Brain pericyte (primary cell): ENCODE data around the gene HOXC6.

Experiments
- DNase-seq: peaks from one replicate; pipeline ENCODE4 v3.0.0-alpha.2; 2012; ENCODE audit warnings: low read depth, low spot score

The HOXC6 gene

DNA sequence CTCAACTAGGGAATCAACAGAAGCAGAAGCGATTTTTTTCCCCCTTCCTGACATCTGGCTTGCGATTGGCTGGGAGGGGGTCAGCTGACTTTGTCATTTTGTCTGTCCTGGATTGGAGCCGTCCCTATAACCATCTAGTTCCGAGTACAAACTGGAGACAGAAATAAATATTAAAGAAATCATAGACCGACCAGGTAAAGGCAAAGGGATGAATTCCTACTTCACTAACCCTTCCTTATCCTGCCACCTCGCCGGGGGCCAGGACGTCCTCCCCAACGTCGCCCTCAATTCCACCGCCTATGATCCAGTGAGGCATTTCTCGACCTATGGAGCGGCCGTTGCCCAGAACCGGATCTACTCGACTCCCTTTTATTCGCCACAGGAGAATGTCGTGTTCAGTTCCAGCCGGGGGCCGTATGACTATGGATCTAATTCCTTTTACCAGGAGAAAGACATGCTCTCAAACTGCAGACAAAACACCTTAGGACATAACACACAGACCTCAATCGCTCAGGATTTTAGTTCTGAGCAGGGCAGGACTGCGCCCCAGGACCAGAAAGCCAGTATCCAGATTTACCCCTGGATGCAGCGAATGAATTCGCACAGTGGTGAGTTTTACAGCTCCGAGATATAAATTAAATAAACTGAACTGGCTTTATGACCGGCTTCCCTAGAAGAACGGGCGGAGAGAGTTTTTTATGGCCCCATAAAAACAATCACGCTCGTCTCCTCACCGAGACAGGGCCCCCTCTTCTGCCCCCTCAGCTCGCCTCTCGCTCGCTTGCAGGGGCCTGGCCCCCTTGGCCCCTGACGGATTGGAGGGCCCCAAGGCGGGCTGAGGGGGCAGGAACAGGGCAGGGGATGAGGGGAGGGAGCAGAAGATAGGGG lies at the start of gene HOXC6:
HOXC6 (plus strand) TSS at position 127 of the 888 bp plus-strand sequence; CDS start at position 209, 82 bp downstream.
- no peak for DNase-seq

DNA sequence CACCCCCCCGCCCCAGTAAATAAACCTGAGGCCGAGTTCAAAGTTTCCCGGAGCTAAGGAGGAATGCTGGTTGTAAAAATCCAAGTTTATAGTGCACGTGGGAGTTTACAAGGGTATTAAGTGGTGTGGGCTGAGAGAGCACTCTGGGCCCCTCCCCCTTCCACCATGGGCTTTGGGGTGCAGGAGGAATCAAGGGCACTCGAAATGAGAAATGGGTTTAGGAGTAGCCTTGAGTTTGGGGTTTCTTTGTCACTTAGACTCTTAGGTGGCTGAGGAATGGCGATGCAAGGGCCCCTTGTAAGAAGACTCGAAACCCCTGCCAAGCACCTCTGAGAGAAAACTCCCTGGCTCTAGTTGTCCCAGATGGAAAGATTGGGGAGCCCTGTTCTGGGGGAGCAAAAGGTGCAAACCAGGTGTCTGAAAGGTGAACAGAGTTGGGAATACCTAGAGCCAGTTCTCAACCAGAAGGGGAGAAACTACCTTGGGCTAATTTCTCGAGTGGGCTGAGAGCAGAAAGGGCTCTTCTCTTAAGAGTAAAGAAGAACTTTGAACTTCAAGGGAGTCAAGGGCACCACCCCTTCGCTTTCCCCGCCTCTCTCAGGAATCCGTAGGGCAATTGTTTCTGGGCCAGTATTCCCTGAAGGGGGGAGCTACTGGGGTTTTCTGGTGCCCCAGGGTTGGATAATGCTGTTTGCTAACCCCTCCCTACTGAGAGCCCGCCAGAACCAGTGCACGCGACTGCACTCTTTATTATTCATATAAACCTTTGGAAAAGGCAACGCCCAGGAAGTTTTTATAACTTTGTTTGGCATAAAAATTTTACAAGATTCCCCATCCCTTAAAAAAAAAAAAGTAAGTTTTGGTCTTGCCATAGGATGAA lies 49.5 kb upstream of the HOXC6 start:
- no peak for DNase-seq

DNA sequence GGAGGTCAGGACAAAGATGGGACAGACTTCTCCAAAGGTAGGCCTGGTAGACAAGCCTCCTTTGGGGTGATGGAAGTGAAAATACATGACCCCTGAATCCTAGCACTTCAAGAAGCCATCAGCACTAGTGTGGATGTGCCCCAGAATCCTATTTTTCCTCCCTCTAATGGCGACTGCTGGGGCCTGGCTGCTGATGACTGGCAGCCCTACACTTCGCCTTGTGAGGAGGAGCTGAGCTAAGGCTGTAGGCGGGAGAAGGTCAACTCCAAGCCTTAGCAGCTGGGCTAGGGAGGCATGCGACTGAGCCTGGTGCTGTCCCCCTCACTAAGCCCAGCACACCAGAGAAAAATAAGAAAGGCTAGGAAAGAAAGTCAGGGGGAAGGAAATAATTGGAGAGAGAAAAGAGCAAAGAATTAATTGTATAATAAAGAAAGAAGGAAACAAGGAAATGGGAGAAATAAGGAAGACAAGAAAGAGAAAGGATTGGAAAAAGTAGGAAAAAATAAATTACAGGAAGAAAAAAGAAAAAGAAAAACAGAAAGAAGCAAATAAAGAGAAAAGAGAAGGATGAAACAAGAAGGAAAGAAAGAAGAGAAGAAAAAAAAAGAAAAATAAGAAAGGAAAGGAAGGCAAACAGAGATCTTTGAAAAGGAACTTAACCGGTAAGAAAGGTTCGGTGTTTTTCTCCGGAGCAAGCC lies 48.0 kb upstream of the HOXC6 start:
- no peak for DNase-seq

DNA sequence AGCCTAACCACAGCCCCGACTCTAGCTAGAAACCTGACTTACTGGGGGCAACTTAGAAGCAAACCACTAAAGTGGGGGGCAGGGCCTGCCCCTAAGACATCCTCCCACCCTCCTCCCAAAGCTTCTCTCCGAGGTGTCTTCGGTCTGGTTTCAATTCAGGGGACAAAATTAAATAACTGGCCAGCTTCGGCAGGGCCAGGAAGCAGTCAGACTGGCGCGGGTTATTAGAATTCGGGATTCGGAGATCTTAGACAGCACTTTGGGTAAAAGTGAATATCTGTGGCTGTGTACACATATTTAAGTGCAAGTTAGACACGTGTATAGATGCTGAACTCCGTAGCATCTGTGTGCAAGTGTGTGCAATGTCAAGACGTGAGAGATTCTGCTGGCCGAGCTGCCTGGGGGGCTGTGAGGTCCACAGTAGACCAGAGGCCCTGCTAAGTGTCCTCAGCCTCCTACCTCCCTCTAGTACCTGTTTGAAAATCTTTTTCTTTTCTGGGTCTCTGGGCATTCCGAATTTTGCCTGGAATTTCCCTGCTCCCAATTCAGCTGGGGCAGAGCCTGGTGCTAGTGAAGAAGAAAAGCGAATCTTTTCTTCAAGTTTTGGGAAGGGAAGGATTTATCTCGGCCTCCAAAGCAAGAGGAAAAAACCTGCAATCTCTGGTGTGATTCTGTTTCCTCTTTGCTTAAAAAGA lies 47.3 kb upstream of the HOXC6 start:
- no peak for DNase-seq

DNA sequence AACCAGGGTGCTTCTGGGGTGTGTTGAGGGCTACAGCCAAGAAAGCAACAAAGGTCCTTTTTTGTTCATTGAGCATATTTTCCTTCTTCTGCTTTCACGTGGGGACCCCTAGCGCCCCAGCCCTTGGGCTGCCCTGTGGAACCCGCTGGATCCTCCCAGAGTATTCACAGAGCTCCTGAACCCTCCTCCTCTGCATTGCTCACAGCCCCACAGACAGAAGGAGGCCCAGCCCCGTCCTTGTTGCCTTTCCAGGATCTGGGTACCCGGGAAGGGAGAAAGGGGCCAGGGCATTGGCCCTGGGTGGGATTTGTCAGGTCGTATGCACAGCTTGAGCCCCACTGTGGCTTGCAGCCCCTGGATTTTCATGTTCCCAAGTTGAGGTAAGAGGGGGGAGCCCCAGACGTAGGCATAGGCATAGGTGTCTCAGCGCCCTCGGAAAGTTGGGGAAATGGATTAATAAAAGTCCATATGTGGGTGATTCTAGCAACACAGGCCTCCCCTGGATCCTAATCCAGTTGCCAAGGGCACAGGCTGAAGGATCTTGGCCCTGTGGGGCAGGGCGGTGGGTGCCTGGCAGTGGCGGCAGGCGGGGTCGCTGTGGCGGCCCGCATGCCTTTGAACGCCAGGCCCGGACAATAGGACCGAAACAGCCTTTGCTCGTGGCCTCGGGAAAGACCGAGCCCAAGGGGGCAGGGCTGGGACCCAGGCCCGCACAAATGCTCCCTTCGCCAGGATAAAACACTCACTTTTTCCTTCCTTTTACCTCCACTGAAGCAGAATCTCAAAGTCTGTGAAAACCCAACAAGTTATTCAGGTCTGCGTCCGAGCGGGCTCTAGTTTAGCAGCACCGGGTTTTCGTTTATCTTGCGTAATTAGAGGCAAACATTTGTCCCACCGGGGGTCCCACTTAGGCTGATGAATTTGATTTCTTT lies 46.3 kb upstream of the HOXC6 start:
- DNase-seq, result no peak

DNA sequence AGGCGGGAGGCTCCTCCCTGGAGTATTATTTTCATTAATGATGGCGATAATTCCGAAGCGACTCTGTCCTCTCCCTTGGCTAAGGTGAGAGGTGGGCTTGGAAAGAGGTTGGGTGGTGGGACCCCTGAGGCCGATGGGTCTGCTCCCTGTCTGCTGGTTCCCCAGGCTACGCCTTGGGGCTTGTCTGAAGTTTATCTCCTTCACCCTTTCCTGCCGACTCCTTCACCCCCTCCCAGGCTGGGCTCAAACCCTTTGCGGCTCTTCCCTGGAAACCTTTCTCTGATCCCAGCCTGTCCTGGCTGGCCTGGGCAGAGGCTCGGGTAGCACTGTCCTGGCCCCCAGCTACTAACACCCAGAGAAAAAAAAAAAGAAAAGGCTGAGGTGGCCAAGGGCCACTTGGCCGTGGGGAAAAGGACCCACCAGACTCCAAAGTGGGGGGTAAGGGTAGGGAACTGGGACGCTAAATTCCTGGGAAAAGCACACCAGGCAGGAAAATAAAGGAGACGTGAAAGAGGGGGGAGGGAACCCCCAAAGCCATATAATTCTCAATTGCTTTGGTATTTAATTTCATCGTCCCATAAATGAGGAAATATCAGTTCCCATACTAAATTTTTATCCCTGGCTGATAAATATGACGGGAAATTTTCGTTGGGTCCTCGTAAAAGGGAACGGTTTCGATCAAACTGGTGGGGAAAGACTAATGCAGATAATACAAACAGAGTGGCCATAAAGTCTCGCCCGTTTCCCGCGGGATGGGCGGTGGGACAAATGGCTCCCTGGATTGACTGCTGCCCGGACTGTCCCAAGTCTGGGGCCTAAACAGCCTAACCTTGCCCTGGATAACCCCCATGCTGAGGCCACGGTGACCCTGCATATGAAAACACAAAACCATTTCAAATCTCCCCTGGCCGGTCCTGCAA lies 45.3 kb upstream of the HOXC6 start:
- no peak for DNase-seq

DNA sequence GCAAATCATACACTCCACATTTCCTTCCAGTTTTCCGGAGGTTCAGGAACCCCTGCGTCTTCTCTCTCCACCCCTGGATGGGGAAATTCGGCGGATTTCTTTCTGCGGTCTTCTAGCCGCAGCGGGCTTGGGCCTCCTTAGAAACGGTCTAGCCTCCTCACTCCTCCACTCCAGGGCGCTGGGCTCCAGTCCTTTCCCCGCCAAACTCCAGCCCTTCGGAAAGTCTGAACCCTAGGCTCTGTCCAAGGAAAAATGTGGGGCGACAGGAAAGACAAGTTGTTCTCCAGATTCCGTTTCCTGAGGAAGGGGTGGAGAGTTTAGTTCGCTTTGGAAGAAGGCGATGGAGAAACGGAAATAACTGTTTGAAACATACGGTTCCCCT lies 44.7 kb upstream of the HOXC6 start:
- no peak for DNase-seq

DNA sequence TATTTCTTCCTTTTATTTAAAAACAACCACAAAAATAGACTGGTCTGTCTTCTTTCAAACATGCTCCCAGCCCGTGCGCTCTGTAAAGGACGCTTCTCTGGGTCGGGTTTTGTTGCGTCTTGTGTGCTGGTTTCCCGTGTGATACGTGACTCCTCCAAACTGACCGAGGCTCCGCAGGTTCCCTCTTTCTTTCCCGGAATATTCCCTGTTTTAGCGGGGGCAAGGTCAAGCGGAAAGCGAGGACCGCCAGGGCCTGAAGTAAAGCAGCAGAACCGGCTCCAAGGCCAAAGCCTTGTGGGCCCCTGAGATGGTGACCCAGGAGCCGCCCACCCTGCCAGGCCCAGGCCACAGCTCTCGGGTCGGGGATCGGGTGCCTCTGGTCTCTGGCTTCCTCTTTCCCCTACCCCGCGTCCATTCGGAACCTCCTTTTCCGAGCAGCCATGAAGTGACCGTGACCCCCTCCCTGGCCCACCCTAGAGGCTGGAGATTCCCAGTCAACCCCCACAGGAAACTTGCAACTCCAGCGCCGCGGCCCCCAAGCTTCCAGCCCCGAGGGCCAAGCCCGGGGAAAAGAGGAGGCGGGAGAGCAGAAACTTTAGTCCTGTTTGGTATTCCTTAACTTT lies 44.2 kb upstream of the HOXC6 start:
- no peak for DNase-seq

DNA sequence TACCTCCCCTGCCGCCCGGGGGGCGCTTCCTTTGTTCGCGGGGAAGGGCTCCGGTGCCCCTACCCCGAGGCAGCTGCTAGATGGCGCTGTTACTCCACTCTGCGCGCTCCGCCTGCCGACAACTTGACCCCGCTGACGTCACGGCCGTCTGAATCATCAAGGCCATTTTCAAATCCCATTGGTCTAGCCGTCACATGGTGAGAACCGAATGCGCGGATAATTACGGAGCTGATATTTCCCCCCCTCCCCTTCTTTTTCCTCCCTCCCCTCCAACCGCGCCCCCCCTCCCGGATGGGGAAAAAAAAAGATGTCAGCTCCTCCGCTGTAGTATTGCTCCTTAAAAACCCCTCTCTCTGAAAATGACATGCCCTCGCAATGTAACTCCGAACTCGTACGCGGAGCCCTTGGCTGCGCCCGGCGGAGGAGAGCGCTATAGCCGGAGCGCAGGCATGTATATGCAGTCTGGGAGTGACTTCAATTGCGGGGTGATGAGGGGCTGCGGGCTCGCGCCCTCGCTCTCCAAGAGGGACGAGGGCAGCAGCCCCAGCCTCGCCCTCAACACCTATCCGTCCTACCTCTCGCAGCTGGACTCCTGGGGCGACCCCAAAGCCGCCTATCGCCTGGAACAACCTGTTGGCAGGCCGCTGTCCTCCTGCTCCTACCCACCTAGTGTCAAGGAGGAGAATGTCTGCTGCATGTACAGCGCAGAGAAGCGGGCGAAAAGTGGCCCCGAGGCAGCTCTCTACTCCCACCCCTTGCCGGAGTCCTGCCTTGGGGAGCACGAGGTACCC lies 43.1 kb upstream of the HOXC6 start, which contains the start of gene HOXC10:
HOXC10 (plus strand) TSS at position 246 of the 791 bp plus-strand sequence; CDS start at position 360, 114 bp downstream.
- no peak for DNase-seq

DNA sequence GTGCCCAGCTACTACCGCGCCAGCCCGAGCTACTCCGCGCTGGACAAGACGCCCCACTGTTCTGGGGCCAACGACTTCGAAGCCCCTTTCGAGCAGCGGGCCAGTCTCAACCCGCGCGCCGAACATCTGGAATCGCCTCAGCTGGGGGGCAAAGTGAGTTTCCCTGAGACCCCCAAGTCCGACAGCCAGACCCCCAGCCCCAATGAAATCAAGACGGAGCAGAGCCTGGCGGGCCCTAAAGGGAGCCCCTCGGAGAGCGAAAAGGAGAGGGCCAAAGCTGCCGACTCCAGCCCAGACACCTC lies 42.6 kb upstream of the HOXC6 start:
- no peak for DNase-seq

DNA sequence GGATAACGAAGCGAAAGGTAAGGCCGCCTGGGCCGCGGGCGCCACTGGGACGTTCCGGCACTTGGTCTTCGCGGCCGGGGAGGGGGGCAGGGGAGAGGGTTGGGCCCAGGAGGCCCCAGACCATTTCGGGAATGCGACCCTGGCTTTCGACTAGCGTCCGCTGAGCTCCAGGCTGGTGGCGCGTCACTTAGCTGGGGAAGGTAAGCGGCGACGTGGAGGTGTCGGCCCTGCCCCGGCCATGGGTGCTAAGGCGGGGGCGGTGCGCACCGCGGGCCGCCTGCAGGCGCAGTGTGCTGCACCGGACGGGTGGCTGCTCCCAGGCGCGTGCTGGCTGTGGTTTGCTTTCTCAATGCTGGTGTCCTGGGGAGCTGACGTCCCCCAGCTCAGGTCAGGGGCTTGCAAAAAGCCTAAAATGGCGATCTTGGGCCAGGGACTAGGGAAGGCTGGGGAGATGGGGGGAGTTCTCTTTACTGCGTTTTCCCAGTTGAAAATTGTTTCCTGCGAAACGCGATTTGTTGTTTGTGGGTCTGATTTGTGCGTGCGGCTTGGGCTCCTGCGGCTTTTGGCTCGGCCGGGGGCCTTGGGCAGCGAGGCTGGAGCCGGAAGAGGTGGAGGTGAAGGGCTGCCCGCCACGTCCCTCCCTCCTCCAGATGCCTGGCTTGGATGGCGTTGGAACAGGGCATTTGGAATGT lies 42.1 kb upstream of the HOXC6 start:
- no peak for DNase-seq

DNA sequence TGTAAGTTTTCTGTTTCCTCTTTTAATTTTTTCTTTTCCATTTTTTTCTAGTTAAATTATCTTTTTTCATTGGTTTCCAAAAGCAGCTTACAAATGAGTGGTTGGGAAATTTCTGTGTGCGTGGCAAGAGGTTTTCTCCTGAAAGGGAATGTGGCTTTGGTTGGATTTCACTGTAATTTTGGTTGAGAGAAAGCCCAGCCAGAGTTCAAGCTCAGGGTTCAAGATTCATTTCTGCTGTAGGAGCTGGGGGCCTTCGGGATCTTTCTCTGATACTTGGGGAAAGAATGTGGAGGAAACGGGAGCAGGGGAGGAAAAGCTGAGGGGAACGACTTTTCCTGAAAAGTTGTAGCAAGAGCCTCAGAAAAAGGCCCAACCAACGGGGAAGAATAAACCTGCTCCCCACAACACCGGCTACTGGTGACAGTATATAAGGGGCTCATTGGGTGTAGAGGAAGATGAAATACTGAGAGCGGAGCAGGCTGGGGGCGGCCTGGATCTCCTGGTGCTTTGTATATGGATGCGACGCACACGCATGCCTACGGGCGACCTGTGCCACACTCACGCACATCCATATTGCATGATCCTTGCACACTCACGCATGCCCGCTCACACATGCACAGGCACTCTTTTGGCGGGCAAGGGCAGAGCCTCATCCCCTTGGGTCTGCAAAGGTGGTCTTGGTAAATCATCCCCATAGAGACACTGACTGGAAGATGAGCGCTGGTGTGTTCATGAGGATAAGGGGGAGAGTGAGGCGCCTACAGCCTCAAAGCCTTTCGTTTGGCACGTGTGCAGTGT lies 41.4 kb upstream of the HOXC6 start:
- no peak for DNase-seq

DNA sequence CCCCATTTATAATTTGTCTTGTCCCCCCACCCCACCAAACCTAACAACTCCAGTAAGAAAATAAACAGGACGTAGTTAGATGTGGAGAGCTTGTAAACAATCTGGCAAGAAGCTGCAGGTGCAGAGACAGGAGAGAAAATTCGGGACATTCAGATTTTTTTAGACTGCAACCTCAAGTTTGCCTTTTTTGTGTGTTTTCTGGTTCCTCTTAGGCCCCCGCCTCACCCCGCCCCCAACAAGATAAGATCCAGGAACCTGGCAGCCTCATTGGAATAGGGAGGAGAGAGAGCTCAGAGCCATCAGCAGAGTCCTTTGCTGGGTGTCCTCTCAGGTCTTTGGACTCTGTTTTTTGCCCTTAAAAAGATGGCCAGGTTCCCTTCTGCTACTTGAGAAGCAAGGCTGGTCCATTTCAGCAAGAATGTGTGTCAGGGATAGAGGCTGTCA lies 40.4 kb upstream of the HOXC6 start:
- DNase-seq, result no peak

DNA sequence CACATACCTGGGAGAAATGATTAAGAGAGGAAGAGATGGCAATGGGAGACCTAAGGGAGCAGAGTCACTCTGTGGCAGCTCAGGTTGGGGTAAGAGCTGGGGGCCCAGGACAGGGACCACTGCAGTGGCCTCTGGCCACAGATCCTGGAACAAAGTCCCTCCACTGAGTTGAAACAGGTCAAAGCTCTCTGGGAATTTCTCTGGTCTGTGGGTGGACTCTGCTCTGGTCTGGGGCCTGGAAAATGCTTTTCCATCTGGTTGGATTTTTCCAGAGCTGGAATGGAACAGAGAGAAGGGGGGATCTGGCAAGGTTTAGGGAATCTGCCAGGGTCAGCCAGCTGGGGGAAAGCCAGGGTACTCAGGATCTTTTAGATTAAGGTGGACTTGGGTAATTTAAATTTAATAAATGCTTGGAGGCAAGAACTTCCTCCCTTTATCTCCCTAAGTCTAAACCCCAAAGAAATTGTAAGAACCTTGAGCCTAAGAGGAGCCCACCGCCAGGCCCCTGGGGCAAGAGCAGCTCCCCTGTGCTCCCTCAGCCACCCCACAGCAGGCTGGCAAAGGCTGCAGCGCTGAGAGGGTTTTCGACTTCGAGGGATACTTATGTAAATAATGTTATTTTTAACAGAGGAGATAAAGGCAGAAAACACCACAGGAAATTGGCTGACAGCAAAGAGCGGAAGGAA lies 39.6 kb upstream of the HOXC6 start:
- DNase-seq, result no peak

DNA sequence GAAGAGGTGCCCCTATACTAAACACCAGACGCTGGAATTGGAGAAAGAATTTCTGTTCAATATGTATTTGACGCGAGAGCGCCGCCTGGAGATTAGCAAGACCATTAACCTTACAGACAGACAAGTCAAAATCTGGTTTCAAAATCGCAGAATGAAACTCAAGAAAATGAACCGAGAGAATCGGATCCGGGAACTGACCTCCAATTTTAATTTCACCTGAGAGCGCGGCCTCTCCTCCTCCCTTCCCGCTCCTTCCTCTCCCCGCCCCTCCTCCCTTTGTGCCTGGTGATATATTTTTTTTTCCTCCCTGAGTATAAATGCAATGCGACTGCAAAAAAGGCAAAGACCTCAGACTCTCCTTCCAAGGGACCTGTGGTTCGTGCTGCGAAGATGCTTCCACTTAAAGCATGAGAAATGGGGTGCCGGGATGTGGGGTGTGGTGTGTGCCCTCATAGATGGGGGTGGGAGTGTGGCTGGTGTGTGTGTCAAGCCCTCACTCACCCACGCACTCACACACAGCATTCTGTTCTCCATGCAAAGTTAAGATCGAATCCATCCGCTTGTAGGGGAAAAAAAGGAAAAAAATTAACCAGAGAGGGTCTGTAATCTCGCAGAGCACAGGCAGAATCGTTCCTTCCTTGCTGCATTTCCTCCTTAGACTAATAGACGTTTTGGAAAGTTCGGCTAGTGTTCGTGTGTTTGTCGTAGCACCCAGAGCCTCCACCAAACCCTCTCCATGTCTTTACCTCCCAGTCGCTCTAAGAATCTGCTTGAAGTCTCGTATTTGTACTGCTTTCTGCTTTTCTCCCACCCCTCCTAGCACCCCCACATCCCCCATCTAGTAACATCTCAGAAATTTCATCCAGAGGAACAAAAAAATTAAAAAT lies 38.8 kb upstream of the HOXC6 start:
- DNase-seq, result no peak
